Small intestine (tissue), 7 donors: ENCODE data around the gene ALKBH5. TPM values are rescaled to one million over a fixed set of nuclear protein-coding genes. Genes with fewer than 3 reads are reported as not detected.
A peak's percentile ranks its signal among the peaks of the same experiment; 100 is the strongest.

Experiments used
- DNase-seq, 2 donors: peaks; one replicate each; pipeline versions ENCODE4 v3.0.0 to v3.0.0-alpha.2; 2013
- FAIRE-seq: peaks from 2 replicates; lab custom pipeline; 2012; peaks lifted over from hg19 to GRCh38; lab: Jason Lieb, UNC
- H3K27ac ChIP-seq, 3 donors: one replicate each; pipeline ENCODE4 v1.5.1; 2013; ENCODE audit warnings: low read length in 2 of 3, mild to moderate bottlenecking in 2 of 3, control low read depth in 1 of 3, inconsistent platforms in 1 of 3, low read depth in 1 of 3, moderate library complexity in 1 of 3
- H3K27me3 ChIP-seq, 3 donors: one replicate each; pipeline ENCODE4 v1.6.1; 2013; ENCODE audit warnings: low read length in 3 of 3, inconsistent platforms in 1 of 3; ENCODE audit not compliant: control insufficient read depth in 3 of 3, insufficient read depth in 3 of 3
- H3K36me3 ChIP-seq, 3 donors: one replicate each; pipeline ENCODE4 v1.6.1; 2013; ENCODE audit warnings: low read length in 3 of 3, inconsistent platforms in 1 of 3, low read depth in 1 of 3, mild to moderate bottlenecking in 1 of 3, moderate library complexity in 1 of 3; ENCODE audit not compliant: control insufficient read depth in 3 of 3, insufficient read depth in 2 of 3
- H3K4me1 ChIP-seq, 3 donors: one replicate each; pipeline ENCODE4 v1.6.1; 2013; ENCODE audit warnings: low read length in 2 of 3, inconsistent platforms in 1 of 3, low read depth in 1 of 3, mild to moderate bottlenecking in 1 of 3, moderate library complexity in 1 of 3; ENCODE audit not compliant: control insufficient read depth in 3 of 3, insufficient read depth in 2 of 3
- H3K4me3 ChIP-seq, 3 donors: one replicate each; pipeline ENCODE4 v1.5.1; 2013; ENCODE audit warnings: low read length in 3 of 3, control low read depth in 1 of 3, inconsistent platforms in 1 of 3, low read depth in 1 of 3, mild to moderate bottlenecking in 1 of 3, moderate library complexity in 1 of 3
- H3K9me3 ChIP-seq, 2 donors: one replicate each; pipeline ENCODE4 v1.6.1; 2013; ENCODE audit warnings: low read depth in 1 of 2, low read length in 1 of 2; ENCODE audit not compliant: control insufficient read depth in 2 of 2, insufficient read depth in 1 of 2
- WGBS, 3 donors: extraction: QIAGEN DNeasy Blood & Tissue Kit; methylation state at CpG; one replicate each; pipeline ENCODE4 v1.1.7; 2013; 5-methylcytosine and 5-hydroxymethylcytosine counted together
- polyA plus RNA-seq, 4 donors: library from polyadenylated mRNA; stranded (reverse) in 3 of 4; unstranded in 1 of 4; fragments of 200-250 nt in 3 of 4; fragments of 120-200 nt in 1 of 4; gene quantifications; one replicate each; pipeline versions ENCODE4 v1.2.1 to v1.2.3, GENCODE V29; 2013
- donor health status: healthy with polysubstance abuse.
- donor health status: control.
- donor health status: control.
- donor health status: Bipolar disorder and iron deficiency.
- donor health status: healthy.

Gene ALKBH5
- polyA plus RNA-seq, 4 donors = 36.2 to 60.1 (median 40.6) TPM

DNA sequence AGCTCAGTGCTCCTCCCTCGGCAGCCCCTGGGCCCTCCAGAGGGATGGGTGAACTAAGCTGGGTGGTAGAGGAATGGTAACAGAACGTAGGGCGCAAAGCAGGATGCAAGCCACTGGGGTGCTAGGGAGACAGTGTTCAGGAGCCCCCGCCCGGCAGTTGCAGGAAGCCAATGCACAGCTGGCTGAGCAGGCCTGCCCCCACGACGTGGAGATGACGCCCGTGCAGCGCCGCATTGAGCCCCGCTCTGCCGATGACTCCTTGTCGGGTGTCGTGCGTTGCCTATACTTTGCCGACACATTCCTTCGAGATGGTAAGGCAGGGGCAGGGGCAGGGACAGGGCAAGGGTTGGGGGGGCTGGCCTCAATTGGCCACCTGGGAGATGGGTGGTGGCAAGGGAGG is 54.7 kb downstream of the ALKBH5 start:
- no peak overlapping the region for H3K4me3 ChIP-seq
- FAIRE-seq = no peak

DNA sequence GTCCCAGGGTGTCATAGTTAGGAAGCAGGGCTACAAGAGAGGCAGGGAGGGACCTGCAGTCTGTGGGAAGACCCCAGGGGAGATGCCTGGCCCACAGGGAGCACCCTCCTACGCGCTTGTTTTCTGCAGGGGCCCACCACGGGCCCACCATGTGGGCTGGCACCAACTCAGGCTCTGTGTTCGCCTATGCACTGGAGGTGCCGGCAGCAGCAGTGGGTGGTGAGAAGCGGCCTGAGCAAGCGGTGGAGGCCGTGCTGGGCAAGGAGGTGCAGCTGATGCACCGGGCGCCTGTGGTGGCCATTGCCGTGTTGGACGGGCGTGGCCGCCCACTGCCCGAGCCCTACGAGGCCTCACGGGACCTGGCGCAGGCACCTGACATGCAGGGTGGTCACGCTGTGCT is 56.8 kb downstream of the ALKBH5 start:
- WGBS, 3 donors = 92 to 93% (median 92%) methylated on average over 19 of the region's 19 CpGs
- FAIRE-seq (no peak), DNase-seq (no peak)
- Histone ChIP-seq H3K27ac (no peak overlapping the region), H3K4me1 (no peaks in the 10 kb centered on the region), H3K27me3 (no peaks in the 10 kb centered on the region), H3K36me3 (peaks cover 10 to 94% (median 10%) of the 10 kb centered on the region in 3 donors), H3K4me3 (no peak overlapping the region), H3K9me3 (no peaks in the 10 kb centered on the region)

More for the DNA sequence above, 54.7 kb downstream of the ALKBH5 start:
- Histone ChIP-seq H3K27me3 (no peaks in the 10 kb centered on the region), H3K27ac (no peak overlapping the region), H3K36me3 (peaks cover 2 to 96% (median 4%) of the 10 kb centered on the region in 3 donors), H3K4me1 (no peaks in the 10 kb centered on the region), H3K9me3 (no peaks in the 10 kb centered on the region)
- 92 to 94% (median 94%) methylated on average over 18 of the region's 18 CpGs for whole genome bisulfite sequencing, 3 donors
- DNase-seq = no peak

DNA sequence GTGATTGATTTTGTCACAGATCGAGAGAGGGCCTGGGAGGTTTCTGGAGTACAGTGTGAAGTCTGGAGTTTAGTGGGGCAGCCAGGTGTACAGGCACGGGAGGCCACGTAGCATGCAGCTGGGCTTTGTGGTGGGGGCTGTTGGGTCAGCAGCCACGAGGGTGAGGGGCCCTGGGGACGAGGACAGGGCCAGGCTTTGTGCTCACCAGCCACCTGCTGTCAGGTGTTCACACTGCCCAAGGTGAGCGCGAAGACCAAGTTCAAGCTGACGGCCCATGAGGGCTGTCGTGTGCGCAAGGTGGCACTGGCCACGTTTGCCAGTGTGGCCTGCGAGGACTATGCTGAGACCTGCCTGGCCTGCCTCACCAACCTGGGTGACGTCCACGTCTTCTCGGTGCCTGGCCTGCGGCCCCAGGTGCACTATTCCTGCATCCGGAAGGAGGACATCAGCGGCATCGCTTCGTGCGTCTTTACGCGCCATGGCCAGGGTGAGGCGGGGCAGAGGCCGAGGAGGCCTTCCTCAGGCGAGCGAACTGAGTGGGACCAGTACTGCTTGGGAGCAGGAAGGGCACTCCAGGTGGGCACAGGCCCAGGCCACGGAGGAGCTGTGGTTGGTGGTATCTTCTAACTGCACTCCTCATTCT is 57.7 kb downstream of the ALKBH5 start:
- no peak for FAIRE-seq
- H3K9me3 ChIP-seq = no peaks in the 10 kb centered on the region
- H3K27ac ChIP-seq = no peak overlapping the region
- H3K4me1 ChIP-seq = peaks cover 0 to 2% (median 0%) of the 10 kb centered on the region in 3 donors
- H3K27me3 ChIP-seq = no peaks in the 10 kb centered on the region
- DNase-seq = no peak
- WGBS, 3 donors = 89 to 90% (median 90%) methylated on average over 28 of the region's 28 CpGs
- peaks cover 16 to 94% (median 16%) of the 10 kb centered on the region in 3 donors for H3K36me3 ChIP-seq
- H3K4me3 ChIP-seq = no peak overlapping the region

DNA sequence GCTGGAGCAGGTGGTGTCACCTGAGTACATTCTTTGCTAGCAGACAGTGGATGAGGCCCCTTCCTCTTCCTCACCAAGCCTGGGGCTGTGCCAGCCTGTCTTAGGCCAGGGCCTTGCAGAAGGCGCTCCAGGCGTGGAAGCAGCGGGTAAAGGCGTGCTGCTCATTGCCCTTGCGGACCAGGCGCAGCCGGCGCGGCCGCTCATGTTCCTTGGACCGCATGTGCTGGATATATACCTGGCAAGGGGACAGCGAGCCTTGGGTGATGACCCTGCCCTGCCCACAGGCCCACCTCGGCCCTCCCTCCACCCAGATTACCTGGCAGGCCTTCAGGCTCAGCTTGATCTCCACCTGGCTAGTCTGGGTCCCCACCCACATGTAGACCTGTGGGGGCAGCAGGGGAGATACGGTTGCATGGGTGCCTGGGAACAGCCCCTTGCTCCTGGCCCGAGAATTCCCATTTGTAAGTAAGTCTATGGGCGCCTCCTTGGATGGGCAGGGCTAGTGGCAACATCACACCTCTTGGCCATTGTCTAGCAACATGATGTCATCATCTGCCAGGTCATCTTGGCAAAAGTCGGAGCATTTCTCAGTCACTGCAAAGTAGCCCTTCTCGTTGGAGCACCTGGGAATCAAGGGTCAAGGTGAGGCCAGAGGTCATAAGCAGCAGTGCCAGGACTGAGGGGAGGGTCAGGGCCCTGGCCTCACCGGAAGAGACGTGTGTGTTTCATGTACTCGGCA is 61.6 kb downstream of the ALKBH5 start:
- DNase-seq = no peak
- FAIRE-seq = no peak
- peaks cover 14 to 88% (median 16%) of the 10 kb centered on the region in 3 donors for H3K36me3 ChIP-seq
- no peaks in the 10 kb centered on the region for H3K9me3 ChIP-seq
- no peaks in the 10 kb centered on the region for H3K27me3 ChIP-seq
- peaks cover 0 to 7% (median 0%) of the 10 kb centered on the region in 3 donors for H3K4me1 ChIP-seq
- no peak overlapping the region for H3K27ac ChIP-seq
- WGBS, 3 donors = 88 to 92% (median 91%) methylated on average over 21 of the region's 21 CpGs
- no peak overlapping the region for H3K4me3 ChIP-seq

DNA sequence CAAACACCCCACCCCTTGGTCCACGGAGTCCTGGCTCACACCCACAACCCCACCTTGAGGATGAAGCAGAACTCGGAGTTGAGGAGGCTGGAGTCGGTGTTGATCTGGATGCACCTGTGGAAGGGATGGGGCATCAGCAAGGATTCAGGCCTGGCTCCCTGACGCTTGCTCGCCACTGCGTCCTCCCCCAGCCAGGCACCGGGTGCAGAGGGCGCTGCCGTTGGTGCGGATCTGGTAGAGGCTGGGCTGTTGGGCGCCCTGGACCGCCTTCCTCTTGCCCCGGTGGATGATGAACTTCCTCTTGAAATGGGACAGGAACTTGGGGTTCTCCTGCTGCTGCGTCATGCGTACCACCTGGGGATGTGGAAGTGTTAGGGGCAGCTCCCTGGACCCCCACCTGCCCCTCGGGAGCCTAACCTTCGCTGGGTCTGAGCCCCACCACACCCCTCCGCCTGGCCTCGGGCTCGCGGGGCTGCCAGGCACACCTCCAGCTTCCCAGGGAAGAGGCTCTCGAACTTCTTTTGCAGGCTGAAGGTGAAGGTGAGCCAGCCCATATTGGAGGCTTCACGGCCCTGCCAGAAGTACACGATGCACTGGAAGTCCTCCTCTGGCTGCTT is 62.6 kb downstream of the ALKBH5 start:
- Histone ChIP-seq H3K9me3 (no peaks in the 10 kb centered on the region), H3K4me3 (peak overlapping the region in 1 of 3 donors; percentile 9), H3K27me3 (no peaks in the 10 kb centered on the region), H3K27ac (no peak overlapping the region), H3K36me3 (peaks cover 14 to 88% (median 16%) of the 10 kb centered on the region in 3 donors), H3K4me1 (peaks cover 0 to 7% (median 0%) of the 10 kb centered on the region in 3 donors)
- FAIRE-seq = no peak
- DNase-seq = no peak
- 83 to 84% (median 84%) methylated on average over 24 of the region's 24 CpGs for WGBS, 3 donors

DNA sequence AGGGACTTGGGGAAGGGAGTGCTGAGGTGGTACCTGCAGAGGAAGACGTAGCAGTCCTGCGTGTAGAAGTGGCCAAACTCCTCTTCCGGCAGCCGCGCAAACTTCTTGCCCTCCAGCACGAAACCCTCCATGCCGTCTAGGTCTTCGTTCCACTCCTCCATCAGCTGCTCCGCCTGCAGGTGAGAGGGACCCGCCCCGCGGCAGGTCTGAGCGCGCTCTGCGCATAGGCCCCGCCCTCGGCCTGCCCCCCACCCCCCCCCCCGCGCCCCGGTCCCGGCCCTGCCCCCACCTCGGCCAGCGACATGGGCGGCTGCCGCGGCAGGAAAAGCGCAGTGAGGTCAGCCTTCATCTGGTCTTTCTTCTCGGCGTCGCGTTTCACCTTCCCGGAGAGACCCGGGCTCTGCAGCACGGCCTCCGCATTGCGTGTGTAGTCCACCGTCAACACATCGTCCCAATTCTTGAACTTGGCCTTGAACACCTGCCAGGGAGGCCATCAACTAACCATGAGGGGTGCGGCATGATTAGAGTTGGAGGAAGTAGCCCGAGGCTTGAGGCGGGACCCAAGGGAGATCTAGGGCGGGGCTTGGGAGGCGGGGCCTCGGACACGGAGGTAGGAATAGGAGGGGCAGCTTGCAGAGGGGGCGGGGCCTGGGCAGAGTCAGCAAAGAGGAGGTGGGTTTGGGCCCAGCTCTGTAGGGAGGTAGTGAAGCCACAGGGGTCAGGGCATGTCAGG is 63.4 kb downstream of the ALKBH5 start:
- DNase-seq (peak; percentile 93 to 97), FAIRE-seq (no peak)
- H3K36me3 ChIP-seq = peaks cover 12 to 88% (median 18%) of the 10 kb centered on the region in 3 donors
- no peaks in the 10 kb centered on the region for H3K27me3 ChIP-seq
- WGBS, 3 donors = 12 to 46% (median 30%) methylated on average over 42 to 46 of the region's 46 CpGs
- H3K4me1 ChIP-seq = peaks cover 0 to 7% (median 0%) of the 10 kb centered on the region in 3 donors
- peak overlapping the region in 1 of 3 donors; percentile 14 for H3K4me3 ChIP-seq
- peak overlapping the region in 2 of 3 donors; percentile 71 to 82 for H3K27ac ChIP-seq
- H3K9me3 ChIP-seq = no peaks in the 10 kb centered on the region

DNA sequence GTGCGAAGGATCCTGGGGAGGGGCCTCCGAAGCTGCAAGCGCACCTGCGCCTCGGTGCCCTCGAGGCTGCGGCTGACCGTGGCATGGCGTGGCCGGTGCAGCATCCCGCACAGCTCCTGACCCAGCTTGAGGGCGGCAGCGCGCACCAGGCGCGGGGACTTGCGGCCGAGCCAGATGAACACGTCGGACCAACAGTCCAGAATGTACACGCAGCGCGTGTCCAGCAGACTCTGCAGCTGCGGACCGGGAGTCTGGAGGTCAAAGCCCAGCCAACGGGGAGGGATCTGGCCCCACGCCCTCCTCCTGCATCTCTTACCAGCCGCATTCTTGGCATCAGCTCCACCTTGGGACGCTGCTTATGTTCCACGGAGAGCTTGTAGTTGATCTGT is 64.0 kb downstream of the ALKBH5 start:
- FAIRE-seq (no peak), DNase-seq (peak; percentile 22 to 50)
- Histone ChIP-seq H3K36me3 (peaks cover 12 to 88% (median 20%) of the 10 kb centered on the region in 3 donors), H3K4me3 (no peak overlapping the region), H3K27me3 (no peaks in the 10 kb centered on the region), H3K27ac (no peak overlapping the region), H3K9me3 (no peaks in the 10 kb centered on the region), H3K4me1 (peaks cover 0 to 7% (median 0%) of the 10 kb centered on the region in 3 donors)
- 42 to 75% (median 53%) methylated on average over 30 of the region's 30 CpGs for whole genome bisulfite sequencing, 3 donors

DNA sequence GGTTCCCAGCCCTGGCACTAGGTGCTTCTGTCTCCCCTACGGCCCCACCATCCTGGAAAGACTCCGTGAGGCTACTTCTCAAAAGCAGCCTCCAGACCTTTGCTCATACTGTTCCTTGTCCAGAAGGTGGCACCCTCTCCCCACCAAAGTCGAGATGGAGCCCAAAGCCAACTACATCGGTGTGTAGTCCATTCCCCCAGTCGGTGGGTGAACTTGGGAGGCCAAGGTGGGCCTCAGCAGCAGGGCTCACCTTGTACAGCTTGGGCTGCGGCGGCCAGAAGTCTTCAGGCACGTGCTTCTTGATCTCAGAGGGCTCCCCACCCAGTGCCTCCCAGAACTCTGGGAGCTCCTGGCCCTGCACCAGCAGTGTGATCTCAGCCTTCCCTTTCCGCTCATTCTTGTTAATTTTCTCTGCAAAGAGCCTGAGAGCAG is 64.7 kb downstream of the ALKBH5 start:
- Histone ChIP-seq H3K4me3 (no peak overlapping the region), H3K9me3 (no peaks in the 10 kb centered on the region), H3K36me3 (peaks cover 15 to 90% (median 20%) of the 10 kb centered on the region in 3 donors), H3K4me1 (peaks cover 0 to 7% (median 0%) of the 10 kb centered on the region in 3 donors), H3K27ac (no peak overlapping the region), H3K27me3 (no peaks in the 10 kb centered on the region)
- FAIRE-seq = no peak
- DNase-seq = peak; percentile 78 to 82
- WGBS, 3 donors = 19 to 27% (median 25%) methylated on average over 9 of the region's 9 CpGs
